Testis (tissue), 3 donors: Measurements from ENCODE around the gene ADPGK. TPM values are rescaled to one million over a fixed set of nuclear protein-coding genes. Genes with fewer than 3 reads are reported as not detected.

Experiments used
- DNase-seq: peaks from one replicate; pipeline ENCODE4 v3.0.0-alpha.2; 2019
- H3K27ac ChIP-seq, 2 donors: fragments of 200-600 bp; sonication (generic); one replicate each; pipeline ENCODE4 v1.5.1; 2019
- H3K27me3 ChIP-seq: fragments of 200-600 bp; sonication (generic); one replicate; pipeline ENCODE4 v1.5.1; 2019
- H3K36me3 ChIP-seq: fragments of 200-600 bp; sonication (generic); one replicate; pipeline ENCODE4 v1.5.1; 2017; ENCODE audit warnings: low read depth; ENCODE audit errors: missing control alignments
- H3K4me1 ChIP-seq: fragments of 200-600 bp; sonication (generic); one replicate; pipeline ENCODE4 v1.5.1; 2019
- H3K4me3 ChIP-seq, 2 donors: fragments of 200-600 bp; sonication (generic); one replicate each; pipeline ENCODE4 v1.5.1; 2017 to 2019
- H3K9me3 ChIP-seq: fragments of 200-600 bp; sonication (generic); one replicate; pipeline ENCODE4 v1.5.1; 2017
- POLR2A ChIP-seq: fragments of 450-650 bp; IDR thresholded peaks from one replicate; pipeline ENCODE4 v1.6.1; 2017; ENCODE audit warnings: antibody characterized with exemption, mild to moderate bottlenecking, moderate library complexity
- WGBS, 2 donors: methylation state at CpG; one replicate each; pipeline ENCODE4 v1.1.5; 2018; 5-methylcytosine and 5-hydroxymethylcytosine counted together
- intact Hi-C: fragments of 100-400 bp; cut with DNase I; formaldehyde crosslinking; loops from one replicate; pipeline ENCODE4 v1.15.1; 2023; ENCODE audit warnings: low total_unique reads
- polyA plus RNA-seq: library from polyadenylated mRNA; stranded (reverse); fragments of 350-450 nt; fragmentation: Illumina TruSeq; extraction: RNeasy Lipid Tissue Mini Kit (QIAGEN cat#74804); gene quantifications from one replicate; pipeline ENCODE4 v1.2.3, GENCODE V29; 2014; ENCODE audit warnings: low read depth, low replicate concordance; ENCODE audit not compliant: insufficient read depth
- total RNA-seq, 2 donors: library from RNA; depleted of rRNA; stranded (reverse); fragments of >200 nt; gene quantifications; one replicate each; pipeline ENCODE4 v1.2.3, GENCODE V29; 2016
- TF ChIP-seq, protein P1 (sequence below), 3 experiments: fragments of 450-650 bp in 2 of 3; fragments of 200-600 bp in 1 of 3; sonication (generic) in 1 of 3; IDR thresholded peaks; one replicate each; pipeline ENCODE4 v1.5.1; 2016 to 2019; ENCODE audit warnings: antibody characterized with exemption in 3 of 3, mild to moderate bottlenecking in 2 of 3, moderate library complexity in 1 of 3

The ADPGK gene
- total and polyA plus RNA-seq, 3 donors from 2014 or later: 39.1 to 59.9 (median 55.6) TPM

DNA sequence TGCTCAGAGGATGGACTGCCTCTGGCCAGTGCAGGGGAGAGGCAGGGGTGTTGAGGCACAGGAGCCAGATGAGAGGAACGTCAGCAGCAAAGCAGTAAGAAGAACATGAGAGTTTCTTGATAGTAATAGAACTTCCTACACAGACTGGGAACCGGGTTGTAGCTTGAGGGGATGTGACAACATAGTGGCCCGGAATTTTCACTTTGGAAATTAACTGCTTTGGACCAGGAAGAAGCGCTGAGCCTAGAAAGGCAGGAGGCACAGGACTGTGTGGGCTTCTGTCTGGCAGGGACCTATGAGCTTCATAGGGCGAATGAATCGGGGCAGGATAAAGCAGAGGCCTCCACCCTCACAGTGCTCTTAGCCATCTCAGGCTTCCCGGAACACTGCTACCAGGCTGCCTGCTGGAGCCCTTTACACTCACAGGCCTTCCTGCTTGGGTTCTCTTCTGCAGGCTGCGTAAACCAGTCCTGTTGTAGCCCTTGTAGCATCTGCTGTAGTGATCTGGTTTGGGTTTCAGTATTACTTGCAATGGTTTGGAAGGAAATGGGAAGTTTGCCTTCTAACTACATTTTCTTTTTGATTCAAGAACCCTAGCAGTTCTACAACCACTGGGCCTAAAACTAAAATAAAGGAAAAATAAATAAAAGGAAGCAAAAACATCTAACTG is 3.3 kb upstream of the ADPGK start:
- 62 to 67% methylated on average over 8 of the region's 8 CpGs for WGBS, 2 donors
- Histone ChIP-seq H3K36me3 (no peaks in the 10 kb centered on the region), H3K27ac (peak overlapping the region in 1 of 2 donors; percentile 94), H3K9me3 (no peaks in the 10 kb centered on the region), H3K4me3 (no peak overlapping the region), H3K4me1 (peaks cover 23% of the 10 kb centered on the region), H3K27me3 (no peaks in the 10 kb centered on the region)
- TF ChIP-seq, protein P1, sequence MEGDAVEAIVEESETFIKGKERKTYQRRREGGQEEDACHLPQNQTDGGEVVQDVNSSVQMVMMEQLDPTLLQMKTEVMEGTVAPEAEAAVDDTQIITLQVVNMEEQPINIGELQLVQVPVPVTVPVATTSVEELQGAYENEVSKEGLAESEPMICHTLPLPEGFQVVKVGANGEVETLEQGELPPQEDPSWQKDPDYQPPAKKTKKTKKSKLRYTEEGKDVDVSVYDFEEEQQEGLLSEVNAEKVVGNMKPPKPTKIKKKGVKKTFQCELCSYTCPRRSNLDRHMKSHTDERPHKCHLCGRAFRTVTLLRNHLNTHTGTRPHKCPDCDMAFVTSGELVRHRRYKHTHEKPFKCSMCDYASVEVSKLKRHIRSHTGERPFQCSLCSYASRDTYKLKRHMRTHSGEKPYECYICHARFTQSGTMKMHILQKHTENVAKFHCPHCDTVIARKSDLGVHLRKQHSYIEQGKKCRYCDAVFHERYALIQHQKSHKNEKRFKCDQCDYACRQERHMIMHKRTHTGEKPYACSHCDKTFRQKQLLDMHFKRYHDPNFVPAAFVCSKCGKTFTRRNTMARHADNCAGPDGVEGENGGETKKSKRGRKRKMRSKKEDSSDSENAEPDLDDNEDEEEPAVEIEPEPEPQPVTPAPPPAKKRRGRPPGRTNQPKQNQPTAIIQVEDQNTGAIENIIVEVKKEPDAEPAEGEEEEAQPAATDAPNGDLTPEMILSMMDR (IDR thresholded peaks at IDR 0.05): no peak
- no peak for TF ChIP-seq POLR2A
- no peak for DNase-seq
- intact Hi-C loops: no loop called here

DNA sequence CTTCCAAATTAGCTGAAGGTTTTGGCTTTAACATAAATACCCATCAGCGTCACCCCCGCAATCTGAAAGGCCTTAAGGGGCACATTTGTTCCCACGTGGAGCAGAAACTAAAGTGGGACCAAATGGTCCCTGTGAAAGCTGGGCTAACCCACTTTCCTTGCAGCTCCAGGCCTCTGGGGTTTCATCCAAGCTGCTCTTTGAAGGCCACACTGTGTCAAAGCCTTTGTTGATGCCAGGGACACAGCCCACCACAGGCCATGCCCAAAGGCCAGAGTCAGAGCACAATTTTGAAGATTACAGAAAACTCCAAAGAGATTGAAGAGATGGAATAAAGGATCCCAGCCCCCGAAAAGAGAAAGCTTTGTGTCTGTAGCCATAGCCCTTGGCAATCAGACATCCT is 2.7 kb upstream of the ADPGK start:
- WGBS, 2 donors: 77 to 81% methylated on average over 4 of the region's 4 CpGs
- H3K27ac ChIP-seq: peak overlapping the region in 1 of 2 donors; percentile 94
- peaks cover 28% of the 10 kb centered on the region for H3K4me1 ChIP-seq

DNA sequence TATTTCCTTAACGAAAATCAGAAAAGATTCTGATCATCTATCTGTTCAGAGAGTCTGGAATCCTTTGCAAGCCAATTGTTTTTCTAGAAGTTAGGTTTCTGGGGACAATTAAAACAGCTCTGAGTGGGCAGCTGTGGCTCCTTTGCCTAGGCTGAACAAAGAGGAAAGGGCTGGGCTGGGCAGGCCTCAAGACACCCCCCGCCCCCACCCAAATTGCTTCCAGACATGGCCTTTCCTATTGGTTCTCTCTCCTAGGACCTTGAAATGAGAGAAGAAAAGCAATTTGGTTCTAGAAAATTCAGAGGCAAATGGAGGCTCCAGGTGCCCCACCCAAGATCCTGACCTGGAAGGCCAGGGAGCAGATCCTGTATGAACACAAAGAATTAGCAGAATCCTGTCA is 2.3 kb upstream of the ADPGK start:
- intact Hi-C loops: no loop called here
- Histone ChIP-seq H3K36me3 (no peaks in the 10 kb centered on the region), H3K4me1 (peaks cover 29% of the 10 kb centered on the region), H3K27me3 (no peaks in the 10 kb centered on the region), H3K27ac (peak overlapping the region; percentile 85 to 94), H3K9me3 (no peaks in the 10 kb centered on the region), H3K4me3 (no peak overlapping the region)
- 69 to 77% methylated on average over 2 of the region's 2 CpGs for WGBS, 2 donors
- no peak for DNase-seq
- TF ChIP-seq, protein P1 (IDR thresholded peaks at IDR 0.05): no peak
- TF ChIP-seq POLR2A: no peak

More for the DNA sequence above, 2.7 kb upstream of the ADPGK start:
- no peaks in the 10 kb centered on the region for H3K36me3 ChIP-seq
- no peak for TF ChIP-seq POLR2A
- TF ChIP-seq, protein P1 (IDR thresholded peaks at IDR 0.05): no peak
- H3K9me3 ChIP-seq: no peaks in the 10 kb centered on the region
- DNase-seq: no peak
- intact Hi-C loops: no loop called here
- H3K27me3 ChIP-seq: no peaks in the 10 kb centered on the region
- no peak overlapping the region for H3K4me3 ChIP-seq

DNA sequence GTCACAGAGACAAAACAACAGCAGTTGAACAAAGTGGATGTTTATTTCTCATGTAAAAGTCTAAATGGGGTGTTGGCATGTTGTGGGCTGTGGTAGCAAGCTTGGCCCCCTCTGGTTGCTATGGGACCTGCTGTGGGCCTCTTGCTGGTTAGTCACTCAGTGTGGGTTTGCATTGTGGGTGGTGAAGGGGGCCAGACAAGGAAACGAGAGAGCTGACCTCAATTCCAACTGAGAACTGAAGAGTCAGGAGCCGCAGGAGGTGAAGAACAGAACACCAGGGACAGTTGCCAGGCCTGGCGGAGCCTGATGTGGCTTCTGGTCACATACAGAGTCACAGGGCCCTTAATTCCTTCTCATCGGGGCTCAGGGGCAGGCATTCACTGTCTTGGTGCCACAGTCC is 1.9 kb upstream of the ADPGK start:
- TF ChIP-seq, protein P1 (IDR thresholded peaks at IDR 0.05): no peak
- TF ChIP-seq POLR2A: no peak
- Histone ChIP-seq H3K9me3 (no peaks in the 10 kb centered on the region), H3K4me3 (no peak overlapping the region), H3K27ac (peak overlapping the region; percentile 85 to 94), H3K27me3 (no peaks in the 10 kb centered on the region), H3K36me3 (no peaks in the 10 kb centered on the region), H3K4me1 (peaks cover 29% of the 10 kb centered on the region)
- peak; percentile 40 for DNase-seq
- 32 to 50% methylated on average over 4 of the region's 4 CpGs for WGBS, 2 donors
- intact Hi-C loops: no loop called here

DNA sequence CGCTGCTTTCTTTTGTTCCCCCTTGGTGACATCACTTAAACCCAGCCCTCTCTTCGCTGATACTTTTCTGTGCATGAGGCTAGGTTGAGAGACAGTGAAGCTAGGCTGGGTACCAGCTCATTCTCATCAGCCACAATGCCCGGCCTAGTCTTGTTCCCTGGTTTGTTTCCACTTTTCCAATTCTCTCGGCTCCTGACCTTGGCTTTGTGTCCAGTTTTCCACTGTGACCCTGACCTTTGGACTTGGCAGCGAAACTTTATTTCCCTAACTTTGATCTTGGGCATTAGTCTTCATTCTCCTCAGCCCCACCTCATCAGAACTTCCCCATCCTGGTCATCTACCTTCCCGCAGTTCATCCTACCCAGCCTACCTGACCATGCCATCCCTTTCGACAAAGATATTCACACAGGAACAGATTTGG is 908 bp upstream of the ADPGK start:
- WGBS, 2 donors: 15 to 24% methylated on average over 7 of the region's 7 CpGs
- TF ChIP-seq, protein P1 (IDR thresholded peaks at IDR 0.05): no peak
- TF ChIP-seq POLR2A: no peak
- DNase-seq: no peak
- H3K27ac ChIP-seq: peak overlapping the region; percentile 85 to 94
- no peaks in the 10 kb centered on the region for H3K9me3 ChIP-seq
- H3K36me3 ChIP-seq: no peaks in the 10 kb centered on the region
- H3K4me3 ChIP-seq: peak overlapping the region; percentile 97 to 99
- H3K4me1 ChIP-seq: peaks cover 29% of the 10 kb centered on the region
- intact Hi-C loops: loop anchor here (5.0 kb wide), 1 partner anchor 293 kb away; no protein-coding TSS in a partner anchor
- H3K27me3 ChIP-seq: no peaks in the 10 kb centered on the region
